K562 (cell line): ENCODE results near the gene TMC4. TPM values are rescaled to one million over a fixed set of nuclear protein-coding genes. Genes with fewer than 3 reads are reported as not detected.
A peak's percentile ranks its signal among the peaks of the same experiment; 100 is the strongest.

Source experiments
- GATA2 ChIP-seq: sonication (generic); formaldehyde crosslinking; IDR thresholded peaks from 2 replicates; pipeline ENCODE4 v1.4.0; 2020; ENCODE audit warnings: mild to moderate bottlenecking, missing genetic modification reagents
- HMGN3 ChIP-seq: IDR thresholded peaks from 2 replicates; pipeline ENCODE4 v1.6.1; 2011; ENCODE audit warnings: borderline replicate concordance, low read depth, mild to moderate bottlenecking, mixed read lengths, low read length; ENCODE audit not compliant: insufficient read length; ENCODE audit errors: extremely low read depth
- MBD2 ChIP-seq: sonication (generic); IDR thresholded peaks from 2 replicates; pipeline ENCODE4 v1.6.1; 2016; ENCODE audit warnings: low read depth, borderline replicate concordance
- MIER1 ChIP-seq: fragments of 450-650 bp; IDR thresholded peaks from 2 replicates; pipeline ENCODE4 v1.6.1; 2016; ENCODE audit warnings: antibody characterized with exemption, mild to moderate bottlenecking, low read depth
- NELFE ChIP-seq: IDR thresholded peaks from 2 replicates; pipeline ENCODE4 v1.6.1; 2011; ENCODE audit warnings: mild to moderate bottlenecking; ENCODE audit not compliant: insufficient read depth, insufficient read length
- POLR2G ChIP-seq: fragments of 200-400 bp; formaldehyde crosslinking; IDR thresholded peaks from 2 replicates; pipeline ENCODE4 v1.6.1; 2017; ENCODE audit warnings: low read depth, mild to moderate bottlenecking, antibody characterized with exemption, low read length, moderate library complexity
- SNRNP70 ChIP-seq: fragments of 200-400 bp; formaldehyde crosslinking; optimal IDR thresholded peaks from 2 replicates; pipeline ENCODE3; 2017; ENCODE audit warnings: low read depth, low read length
- polyA plus RNA-seq, 8 experiments: library from polyadenylated mRNA; depleted of rRNA in 4 of 8; stranded (reverse) in 5 of 8; unstranded in 3 of 8; fragments of >200 nt; fragmentation: Nextera tagmentation in 2 of 8; fragmentation: Illumina TruSeq in 1 of 8; extraction: Ambion mirVana in 2 of 8; extraction: Trizol in 1 of 8; gene quantifications; 2 replicates each; pipeline versions ENCODE4 v1.2.1 to v1.2.3, GENCODE V29; 2011 to 2014; ENCODE audit warnings: inconsistent platforms in 1 of 8, missing spikeins in 1 of 8
- total RNA-seq, 7 experiments: library from RNA; depleted of rRNA in 6 of 7; stranded (reverse); fragments of >200 nt in 6 of 7; fragmentation: Illumina TruSeq in 2 of 7; extraction: Trizol in 2 of 7; gene quantifications; 2 replicates each; pipeline versions ENCODE4 v1.2.1 to v1.2.3, GENCODE V29; 2011 to 2021; ENCODE audit warnings: low replicate concordance in 1 of 7
- TF ChIP-seq, protein P1 (sequence below): sonication (generic); formaldehyde crosslinking; IDR thresholded peaks from 2 replicates; pipeline ENCODE4 v1.9.0; 2022; ENCODE audit warnings: mild to moderate bottlenecking, missing genetic modification reagents
- TF ChIP-seq, protein P2 (sequence below): fragments of 250-450 bp; sonication (Bioruptor Pico); IDR thresholded peaks from 2 replicates; pipeline ENCODE4 v1.8.0; 2021; ENCODE audit warnings: moderate library complexity, mild to moderate bottlenecking, inconsistent platforms

The TMC4 gene
- total and polyA plus RNA-seq, 9 of the 15 experiments (the other 6 are each of a cell fraction or from before 2014, with no cell fraction given) = 0.12 to 0.79 (median 0.36) TPM; not detected in 2

DNA sequence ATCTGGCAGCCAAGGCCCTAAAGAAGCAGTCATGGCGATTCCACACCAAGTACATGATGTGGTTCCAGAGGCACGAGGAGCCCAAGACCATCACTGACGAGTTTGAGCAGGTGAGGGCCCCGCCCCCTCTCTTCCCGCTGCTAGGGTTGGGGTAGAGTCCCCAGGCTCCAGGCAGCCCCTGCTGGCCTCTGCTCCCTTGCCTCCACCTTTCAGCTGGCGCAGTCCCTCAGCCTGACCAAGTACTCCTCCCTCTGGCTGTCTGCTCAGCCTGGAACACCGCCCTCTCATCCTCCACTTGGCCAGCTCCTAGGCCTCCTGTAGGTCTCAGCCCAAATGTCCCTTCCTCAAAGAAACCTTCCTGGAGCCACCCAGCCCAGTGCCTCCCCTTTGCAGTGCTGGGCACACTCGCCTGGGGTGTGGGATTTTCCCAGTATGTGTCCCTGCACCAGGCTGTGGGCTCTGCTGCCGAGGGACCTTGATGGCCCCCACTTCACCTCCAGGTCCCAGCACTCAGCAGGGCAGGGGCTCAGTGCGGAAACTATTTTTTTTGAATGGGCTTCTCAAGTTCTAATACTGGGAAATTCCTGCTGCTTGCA, 19.1 kb downstream of the TMC4 start (continued):
- no peak for TF ChIP-seq NELFE
- TF ChIP-seq, protein P1, sequence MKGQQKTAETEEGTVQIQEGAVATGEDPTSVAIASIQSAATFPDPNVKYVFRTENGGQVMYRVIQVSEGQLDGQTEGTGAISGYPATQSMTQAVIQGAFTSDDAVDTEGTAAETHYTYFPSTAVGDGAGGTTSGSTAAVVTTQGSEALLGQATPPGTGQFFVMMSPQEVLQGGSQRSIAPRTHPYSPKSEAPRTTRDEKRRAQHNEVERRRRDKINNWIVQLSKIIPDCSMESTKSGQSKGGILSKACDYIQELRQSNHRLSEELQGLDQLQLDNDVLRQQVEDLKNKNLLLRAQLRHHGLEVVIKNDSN (CRISPR knock-in tag) = no peak
- no peak for TF ChIP-seq MBD2
- no peak for TF ChIP-seq HMGN3
- TF ChIP-seq SNRNP70 = no peak
- TF ChIP-seq, protein P2, sequence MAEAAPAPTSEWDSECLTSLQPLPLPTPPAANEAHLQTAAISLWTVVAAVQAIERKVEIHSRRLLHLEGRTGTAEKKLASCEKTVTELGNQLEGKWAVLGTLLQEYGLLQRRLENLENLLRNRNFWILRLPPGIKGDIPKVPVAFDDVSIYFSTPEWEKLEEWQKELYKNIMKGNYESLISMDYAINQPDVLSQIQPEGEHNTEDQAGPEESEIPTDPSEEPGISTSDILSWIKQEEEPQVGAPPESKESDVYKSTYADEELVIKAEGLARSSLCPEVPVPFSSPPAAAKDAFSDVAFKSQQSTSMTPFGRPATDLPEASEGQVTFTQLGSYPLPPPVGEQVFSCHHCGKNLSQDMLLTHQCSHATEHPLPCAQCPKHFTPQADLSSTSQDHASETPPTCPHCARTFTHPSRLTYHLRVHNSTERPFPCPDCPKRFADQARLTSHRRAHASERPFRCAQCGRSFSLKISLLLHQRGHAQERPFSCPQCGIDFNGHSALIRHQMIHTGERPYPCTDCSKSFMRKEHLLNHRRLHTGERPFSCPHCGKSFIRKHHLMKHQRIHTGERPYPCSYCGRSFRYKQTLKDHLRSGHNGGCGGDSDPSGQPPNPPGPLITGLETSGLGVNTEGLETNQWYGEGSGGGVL = no peak
- peak; percentile 60 for TF ChIP-seq POLR2G
- TF ChIP-seq GATA2 (CRISPR knock-in tag) = no peak
- no peak for TF ChIP-seq MIER1
